ENCODE results near the gene SYNPO2L.
"Not testable (repeated sequence)": the region's sequence is repeated elsewhere in the genome, so short reads cannot be mapped to it uniquely, and the experiment has no call there.

The SYNPO2L gene

DNA sequence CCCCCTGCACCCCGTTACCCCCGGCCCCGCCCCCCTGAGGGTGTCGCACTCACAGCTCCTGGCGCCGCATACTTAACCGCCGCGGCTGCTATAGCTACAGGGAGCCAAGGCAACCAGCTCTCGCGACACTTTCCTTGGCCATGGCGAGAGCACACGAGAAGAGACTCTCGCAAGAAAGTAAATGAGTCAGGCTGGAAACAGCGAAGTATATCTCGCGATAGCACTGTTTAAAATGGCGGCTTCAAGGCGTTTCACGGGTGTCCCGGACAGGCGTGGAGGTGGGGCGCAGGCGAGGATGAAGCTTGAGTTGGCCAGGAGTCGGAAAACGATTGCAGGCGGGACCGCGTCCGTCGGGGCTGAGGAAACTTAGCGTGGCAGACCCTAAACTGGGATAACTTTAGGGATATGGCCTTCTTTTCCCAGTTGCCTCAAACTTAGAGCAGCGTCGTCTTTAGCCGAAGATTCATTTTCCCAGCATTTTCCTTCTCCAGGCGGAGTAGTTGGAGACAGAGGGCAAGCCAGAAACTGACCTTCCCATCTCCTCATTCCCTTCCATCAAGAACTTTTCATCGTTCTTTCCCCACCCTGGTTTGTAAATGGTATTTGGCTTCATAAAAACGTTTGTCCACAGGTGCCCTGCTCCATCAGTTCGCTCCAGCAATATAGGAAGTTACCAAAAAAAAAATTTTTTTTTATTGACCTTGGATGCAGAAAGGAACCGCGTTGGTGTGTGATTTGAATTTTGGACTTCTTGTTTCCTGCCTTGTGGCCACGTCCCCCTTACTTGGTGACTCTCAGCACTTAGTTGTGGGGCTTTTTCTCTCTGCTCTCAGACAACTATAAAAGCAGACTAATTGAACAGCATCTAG, 29.7 kb downstream of the SYNPO2L start:
- Histone ChIP-seq H3K27ac (peak overlapping the region; percentile 49), H3K4me3 (ENCODE audit: low read depth in 1 of 2, low read length in 1 of 2) (peak overlapping the region; percentile 67 to 74), H3K9me3 (no peaks in the 10 kb centered on the region), H3K36me3 (no peaks in the 10 kb centered on the region), H3K27me3 (no peaks in the 10 kb centered on the region), H3K4me1 (ENCODE audit: control insufficient read depth in 1 of 2, insufficient read depth in 1 of 2, low read depth in 1 of 2, low read length in 1 of 2) (peaks cover 15 to 16% of the 10 kb centered on the region in 2 experiments)
- TF ChIP-seq, protein P1, sequence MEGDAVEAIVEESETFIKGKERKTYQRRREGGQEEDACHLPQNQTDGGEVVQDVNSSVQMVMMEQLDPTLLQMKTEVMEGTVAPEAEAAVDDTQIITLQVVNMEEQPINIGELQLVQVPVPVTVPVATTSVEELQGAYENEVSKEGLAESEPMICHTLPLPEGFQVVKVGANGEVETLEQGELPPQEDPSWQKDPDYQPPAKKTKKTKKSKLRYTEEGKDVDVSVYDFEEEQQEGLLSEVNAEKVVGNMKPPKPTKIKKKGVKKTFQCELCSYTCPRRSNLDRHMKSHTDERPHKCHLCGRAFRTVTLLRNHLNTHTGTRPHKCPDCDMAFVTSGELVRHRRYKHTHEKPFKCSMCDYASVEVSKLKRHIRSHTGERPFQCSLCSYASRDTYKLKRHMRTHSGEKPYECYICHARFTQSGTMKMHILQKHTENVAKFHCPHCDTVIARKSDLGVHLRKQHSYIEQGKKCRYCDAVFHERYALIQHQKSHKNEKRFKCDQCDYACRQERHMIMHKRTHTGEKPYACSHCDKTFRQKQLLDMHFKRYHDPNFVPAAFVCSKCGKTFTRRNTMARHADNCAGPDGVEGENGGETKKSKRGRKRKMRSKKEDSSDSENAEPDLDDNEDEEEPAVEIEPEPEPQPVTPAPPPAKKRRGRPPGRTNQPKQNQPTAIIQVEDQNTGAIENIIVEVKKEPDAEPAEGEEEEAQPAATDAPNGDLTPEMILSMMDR (IDR thresholded peaks at IDR 0.05), result no peak

GRCh38 chr10:73625004-73625883, 30.6 kb downstream of the SYNPO2L start:
- H3K27me3 ChIP-seq, result no peaks in the 10 kb centered on the region
- H3K36me3 ChIP-seq, result no peaks in the 10 kb centered on the region
- H3K9me3 ChIP-seq, result no peaks in the 10 kb centered on the region
- H3K4me3 ChIP-seq (ENCODE audit: low read depth in 1 of 2, low read length in 1 of 2), result peak overlapping the region; percentile 67 to 74
- peaks cover 15 to 16% of the 10 kb centered on the region in 2 experiments for H3K4me1 ChIP-seq (ENCODE audit: control insufficient read depth in 1 of 2, insufficient read depth in 1 of 2, low read depth in 1 of 2, low read length in 1 of 2)
- peak overlapping the region; percentile 49 for H3K27ac ChIP-seq
- TF ChIP-seq, protein P1 (IDR thresholded peaks at IDR 0.05), result no peak

- Histone ChIP-seq H3K4me3 (ENCODE audit: low read depth in 1 of 2, low read length in 1 of 2) (no peak overlapping the region), H3K36me3 (no peaks in the 10 kb centered on the region), H3K27me3 (no peaks in the 10 kb centered on the region), H3K27ac (no peak overlapping the region), H3K9me3 (no peaks in the 10 kb centered on the region), H3K4me1 (ENCODE audit: control insufficient read depth in 1 of 2, insufficient read depth in 1 of 2, low read depth in 1 of 2, low read length in 1 of 2) (peaks cover 15 to 16% of the 10 kb centered on the region in 2 experiments)
- TF ChIP-seq, protein P1 (IDR thresholded peaks at IDR 0.05), result no peak
Measured at GRCh38 chr10:73623056-73623455, 32.8 kb downstream of the SYNPO2L start.

DNA sequence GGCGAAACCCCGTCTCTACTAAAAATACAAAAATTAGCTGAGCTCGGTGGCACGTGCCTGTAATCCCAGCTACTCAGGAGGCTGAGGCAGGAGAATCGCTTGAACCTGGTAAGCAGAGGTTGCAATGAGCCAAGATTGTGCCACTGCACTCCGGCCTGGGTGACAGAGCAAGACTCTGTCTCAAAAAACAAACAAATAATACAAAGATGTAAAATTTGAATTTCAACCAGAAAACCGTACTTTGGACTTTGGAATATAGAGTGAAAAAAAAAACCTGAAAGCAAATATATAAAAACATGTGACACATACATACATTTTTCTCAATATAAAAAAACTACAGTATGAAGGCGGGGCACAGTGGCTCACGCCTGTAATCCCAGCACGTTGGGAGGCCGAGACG, 34.9 kb downstream of the SYNPO2L start:
- H3K9me3 ChIP-seq; H3K27ac ChIP-seq; H3K27me3 ChIP-seq; H3K4me3 ChIP-seq (ENCODE audit: low read depth in 1 of 2, low read length in 1 of 2); H3K36me3 ChIP-seq; H3K4me1 ChIP-seq (ENCODE audit: control insufficient read depth in 1 of 2, insufficient read depth in 1 of 2, low read depth in 1 of 2, low read length in 1 of 2): not testable (repeated sequence)

GRCh38 chr10:73617143-73617542, 38.7 kb downstream of the SYNPO2L start:
- H3K9me3 ChIP-seq; H3K4me1 ChIP-seq (ENCODE audit: control insufficient read depth in 1 of 2, insufficient read depth in 1 of 2, low read depth in 1 of 2, low read length in 1 of 2); H3K4me3 ChIP-seq (ENCODE audit: low read depth in 1 of 2, low read length in 1 of 2); H3K27ac ChIP-seq; H3K27me3 ChIP-seq; H3K36me3 ChIP-seq: not testable (repeated sequence)

DNA sequence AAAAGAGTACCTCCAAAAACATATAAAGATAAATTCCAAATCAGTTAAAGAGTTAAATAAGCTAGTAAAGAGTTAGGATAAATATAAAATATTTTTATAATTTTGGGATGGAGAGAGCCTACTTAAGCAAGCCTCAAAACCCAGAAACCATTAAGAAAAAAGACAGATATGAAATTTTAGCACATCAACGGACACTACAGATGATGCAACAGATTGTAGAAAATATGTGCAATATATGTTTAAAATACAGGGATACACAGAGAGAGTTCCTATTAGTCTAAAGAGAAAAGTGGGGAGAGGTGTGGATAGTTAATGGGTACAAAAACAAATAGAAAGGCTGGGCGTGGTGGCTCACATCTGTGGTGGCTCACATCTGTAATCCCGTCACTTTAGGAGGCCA, 41.1 kb downstream of the SYNPO2L start:
- Histone ChIP-seq H3K36me3 (no peaks in the 10 kb centered on the region), H3K27ac (no peak overlapping the region), H3K27me3 (no peaks in the 10 kb centered on the region), H3K4me3 (ENCODE audit: low read depth in 1 of 2, low read length in 1 of 2) (no peak overlapping the region), H3K4me1 (ENCODE audit: control insufficient read depth in 1 of 2, insufficient read depth in 1 of 2, low read depth in 1 of 2, low read length in 1 of 2) (no peaks in the 10 kb centered on the region), H3K9me3 (no peaks in the 10 kb centered on the region)
- TF ChIP-seq, protein P1 (IDR thresholded peaks at IDR 0.05), result no peak
